ENCODE data around the gene NOL11.
"Not testable (repeated sequence)": the region's sequence is repeated elsewhere in the genome, so short reads cannot be mapped to it uniquely, and the experiment has no call there.

The NOL11 gene

GRCh38 chr17:67756766-67757165 is 39.0 kb downstream of the NOL11 start:
- not testable (repeated sequence) for DNase-seq

GRCh38 chr17:67759355-67760171 is 41.8 kb downstream of the NOL11 start:
- no peak for DNase-seq

DNA sequence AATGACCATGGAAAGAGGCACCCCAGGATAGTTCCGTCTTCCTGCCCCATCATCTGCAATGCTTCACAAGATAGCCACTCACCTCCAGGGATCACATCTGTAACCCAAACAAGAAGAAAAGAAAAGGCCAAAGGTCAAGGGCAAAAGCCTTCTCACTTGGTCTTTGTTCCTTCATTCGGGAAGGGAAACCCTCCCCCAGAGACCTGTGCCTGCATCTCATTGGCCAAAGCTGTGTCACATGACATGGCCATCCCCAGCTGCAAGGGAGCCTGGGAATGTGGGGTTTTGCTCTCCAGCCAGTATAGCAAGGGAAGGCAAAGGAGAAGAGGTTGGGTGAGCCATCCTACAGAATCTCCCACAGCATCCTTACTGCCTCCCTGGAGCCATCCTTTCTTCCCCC is 47.9 kb downstream of the NOL11 start:
- no peak for DNase-seq

- no peak for DNase-seq
These were observed 51.5 kb downstream of the NOL11 start for GRCh38 chr17:67769231-67769630.

DNA sequence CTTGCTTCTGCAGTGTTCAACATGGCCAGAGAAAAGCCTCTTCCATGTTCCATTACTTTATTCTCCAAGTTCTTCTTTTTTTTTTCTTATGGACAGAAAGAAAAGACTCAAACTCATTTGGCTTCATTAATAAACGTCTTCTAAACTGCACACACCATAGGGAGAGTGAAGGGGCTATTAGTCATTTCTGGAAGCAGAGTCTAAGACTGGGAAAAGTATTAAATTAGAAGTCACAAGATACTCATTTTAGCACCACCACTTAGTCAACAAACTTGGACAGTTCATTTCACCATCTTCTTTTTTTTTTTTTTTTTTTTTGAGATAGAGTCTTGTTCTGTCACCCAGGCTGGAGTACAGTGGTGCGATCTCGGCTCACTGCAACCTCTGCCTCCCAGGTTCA is 52.8 kb downstream of the NOL11 start:
- no peak for DNase-seq

DNA sequence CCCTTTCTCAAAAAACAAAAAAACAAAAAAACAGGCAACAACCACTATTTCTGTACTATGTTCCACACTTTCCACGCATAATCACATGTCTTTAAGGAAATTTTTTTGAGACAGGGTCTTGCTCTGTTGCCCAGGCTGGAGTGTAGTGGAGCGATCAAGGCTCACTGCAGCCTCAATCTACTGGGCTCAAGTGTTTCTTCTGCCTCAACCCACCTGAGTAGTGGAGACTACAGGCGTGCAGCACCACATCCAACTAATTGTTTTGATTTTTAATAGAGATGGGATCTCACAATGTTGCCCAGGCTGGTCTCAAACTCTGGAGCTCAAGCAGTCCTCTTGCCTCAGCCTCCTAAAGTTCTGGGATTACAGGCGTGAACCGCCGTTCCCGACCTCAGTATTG is 54.9 kb downstream of the NOL11 start:
- no peak for DNase-seq

DNA sequence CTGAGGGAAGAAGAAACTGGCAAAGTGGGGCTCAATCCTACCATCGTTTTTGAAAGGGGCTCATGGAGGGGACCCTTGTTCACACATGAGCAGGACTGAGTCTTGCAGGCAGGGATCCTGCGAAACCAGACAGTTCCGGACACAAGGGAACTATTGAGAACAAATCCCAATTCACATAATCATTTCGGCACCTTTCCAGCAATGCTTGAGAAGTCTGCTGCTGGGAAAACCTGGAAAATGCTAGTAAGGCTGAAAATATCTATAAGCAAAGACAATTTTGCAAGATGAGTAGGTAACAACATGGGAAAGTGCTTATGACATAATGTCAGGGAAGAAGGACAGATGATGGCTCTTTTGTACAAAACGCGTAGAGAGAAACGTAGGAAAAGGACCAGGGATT is 55.5 kb downstream of the NOL11 start:
- no peak for DNase-seq

GRCh38 chr17:67779098-67779672 is 61.4 kb downstream of the NOL11 start:
- no peak for DNase-seq

GRCh38 chr17:67784364-67785121 is 66.8 kb downstream of the NOL11 start:
- DNase-seq, result no peak

DNA sequence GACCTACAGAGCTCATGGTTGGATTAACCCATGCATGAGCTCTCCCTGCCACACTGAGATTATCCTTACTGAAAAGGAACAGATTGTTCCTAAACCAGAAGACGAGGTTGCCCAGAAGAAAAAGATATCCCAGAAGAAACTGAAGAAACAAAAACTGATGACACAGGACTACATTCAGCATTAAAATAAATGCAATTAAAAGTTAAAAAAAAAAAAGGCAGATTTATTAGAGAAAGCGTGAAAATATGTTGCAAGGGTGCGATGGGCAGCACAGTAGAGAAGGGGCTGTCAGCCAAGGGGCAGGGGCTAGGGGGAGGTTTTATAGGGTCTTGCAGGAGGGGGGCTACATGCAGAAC is 67.4 kb downstream of the NOL11 start:
- DNase-seq, result no peak

DNA sequence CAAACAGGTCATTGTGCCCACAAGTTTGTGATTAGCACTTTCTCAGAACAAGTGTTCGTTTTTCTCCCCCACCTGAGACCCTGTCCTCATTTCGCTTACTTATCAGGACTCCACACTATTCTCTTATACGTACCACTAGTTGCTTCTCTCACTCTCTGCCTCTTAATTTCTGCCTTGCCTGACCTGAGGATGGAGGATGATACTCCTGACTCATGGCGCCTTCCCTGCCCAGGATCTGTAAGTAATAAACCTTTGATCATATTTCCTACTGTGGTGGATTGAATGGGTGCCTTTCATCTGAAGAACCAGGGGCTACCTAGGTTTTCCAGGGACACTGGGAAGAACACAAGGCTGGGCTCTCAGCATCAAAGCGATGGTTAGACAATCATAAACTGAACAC is 67.8 kb downstream of the NOL11 start:
- no peak for DNase-seq
